GM19099 (cell line): ENCODE data around the gene MALAT1.

ENCODE experiments used
- POLR2A ChIP-seq: IDR thresholded peaks from 3 replicates; pipeline ENCODE4 v1.6.1; 2011; ENCODE audit warnings: low read depth; ENCODE audit not compliant: insufficient read length; ENCODE audit errors: extremely low read depth

The MALAT1 gene

DNA sequence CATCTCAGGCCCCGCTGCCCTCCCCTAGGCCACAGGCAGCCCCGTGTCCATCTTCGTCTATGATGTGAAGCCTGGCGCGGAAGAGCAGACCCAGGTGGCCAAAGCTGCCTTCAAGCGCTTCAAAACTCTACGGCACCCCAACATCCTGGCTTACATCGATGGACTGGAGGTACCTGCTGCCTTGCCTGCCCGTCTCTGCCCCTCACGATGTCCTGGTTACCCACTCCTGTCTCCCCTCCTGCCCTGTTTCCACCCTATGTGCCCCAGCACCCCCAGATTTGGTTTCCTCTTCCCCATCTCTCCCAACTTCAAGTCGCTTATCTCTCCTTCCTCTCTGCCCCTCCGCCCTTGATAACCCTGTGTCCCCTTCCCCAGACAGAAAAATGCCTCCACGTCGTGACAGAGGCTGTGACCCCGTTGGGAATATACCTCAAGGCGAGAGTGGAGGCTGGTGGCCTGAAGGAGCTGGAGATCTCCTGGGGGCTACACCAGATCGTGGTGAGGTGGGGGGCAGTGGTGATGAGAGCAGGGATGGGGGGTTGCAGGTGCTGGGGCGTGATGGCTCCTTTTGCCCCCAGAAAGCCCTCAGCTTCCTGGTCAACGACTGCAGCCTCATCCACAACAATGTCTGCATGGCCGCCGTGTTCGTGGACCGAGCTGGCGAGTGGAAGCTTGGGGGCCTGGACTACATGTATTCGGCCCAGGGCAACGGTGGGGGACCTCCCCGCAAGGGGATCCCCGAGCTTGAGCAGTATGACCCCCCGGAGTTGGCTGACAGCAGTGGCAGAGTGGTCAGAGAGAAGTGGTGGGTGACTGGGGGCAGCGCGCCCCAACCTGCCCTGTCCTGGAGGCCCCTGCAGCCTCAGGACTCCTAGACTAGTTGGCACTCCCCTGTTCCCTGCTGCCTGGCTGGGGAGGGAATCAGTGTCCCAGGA is 27.0 kb downstream of the MALAT1 start:
- TF ChIP-seq POLR2A = no peak

DNA sequence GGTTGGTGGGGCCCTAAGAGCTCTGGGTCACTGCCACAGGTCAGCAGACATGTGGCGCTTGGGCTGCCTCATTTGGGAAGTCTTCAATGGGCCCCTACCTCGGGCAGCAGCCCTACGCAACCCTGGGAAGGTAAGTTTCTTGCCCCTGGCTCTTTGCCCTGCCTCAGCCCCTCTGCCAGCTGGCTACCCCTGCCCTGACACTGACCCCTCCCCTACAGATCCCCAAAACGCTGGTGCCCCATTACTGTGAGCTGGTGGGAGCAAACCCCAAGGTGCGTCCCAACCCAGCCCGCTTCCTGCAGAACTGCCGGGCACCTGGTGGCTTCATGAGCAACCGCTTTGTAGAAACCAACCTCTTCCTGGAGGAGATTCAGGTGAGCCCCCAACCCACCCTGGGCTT is 27.9 kb downstream of the MALAT1 start:
- TF ChIP-seq POLR2A = no peak

DNA sequence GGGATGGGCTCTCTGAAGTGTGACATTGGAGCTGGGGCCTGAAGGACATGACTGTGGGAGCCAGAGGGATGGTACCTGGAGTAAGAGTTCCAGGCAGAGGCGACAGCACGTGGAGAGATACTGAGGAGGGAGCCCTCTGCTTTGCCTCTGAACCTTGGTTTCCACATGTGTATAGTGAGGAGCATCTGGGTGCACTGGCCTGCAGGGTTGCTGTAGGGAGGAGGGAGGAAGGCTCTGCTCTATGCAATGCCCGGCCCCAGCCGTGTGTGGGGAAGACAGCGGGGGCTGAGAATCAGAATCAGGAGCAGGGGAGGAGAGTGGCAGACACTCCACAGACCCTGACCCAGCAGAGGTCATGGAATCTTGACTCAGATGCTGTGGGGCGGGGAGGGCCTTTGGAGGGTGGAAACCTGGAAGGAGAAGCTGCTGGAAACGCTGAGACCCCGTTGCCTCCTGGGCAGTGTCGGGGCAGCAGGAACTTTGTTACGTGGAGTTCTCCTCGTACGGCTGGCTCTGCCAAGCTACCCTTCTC is 30.0 kb downstream of the MALAT1 start:
- TF ChIP-seq POLR2A = no peak

DNA sequence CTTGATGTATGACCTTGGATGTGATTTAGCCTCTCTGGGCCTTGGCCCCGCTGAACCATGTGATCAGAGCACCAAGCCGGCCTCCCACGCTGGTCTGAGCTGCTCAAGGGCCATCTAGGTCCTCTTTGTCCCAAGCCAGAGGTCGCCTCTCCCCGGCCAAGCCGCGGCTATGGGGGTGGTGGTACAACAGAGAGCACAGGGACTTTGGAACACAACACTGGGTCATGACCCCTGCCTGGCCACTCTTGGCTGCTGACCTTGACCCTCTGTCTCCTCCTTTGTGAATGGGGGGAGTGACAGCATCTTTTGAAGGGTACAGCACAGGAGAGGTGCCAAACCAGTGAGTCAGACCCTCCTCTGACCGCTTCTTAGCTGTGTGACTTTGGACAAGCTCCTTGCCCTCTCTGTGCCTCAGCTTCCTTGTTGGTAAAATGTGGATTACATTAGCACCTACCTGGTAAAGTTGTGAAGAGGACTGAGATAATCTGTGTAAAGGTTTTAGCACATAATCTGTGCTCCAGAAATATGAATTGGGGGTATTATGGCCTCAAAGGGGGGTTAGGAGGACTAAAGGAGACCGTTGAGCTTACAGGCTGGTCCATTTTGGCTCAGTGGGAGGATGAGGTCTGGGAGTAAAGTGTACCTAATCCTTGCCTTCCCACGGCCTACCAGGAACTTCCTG is 30.8 kb downstream of the MALAT1 start:
- TF ChIP-seq POLR2A = no peak

DNA sequence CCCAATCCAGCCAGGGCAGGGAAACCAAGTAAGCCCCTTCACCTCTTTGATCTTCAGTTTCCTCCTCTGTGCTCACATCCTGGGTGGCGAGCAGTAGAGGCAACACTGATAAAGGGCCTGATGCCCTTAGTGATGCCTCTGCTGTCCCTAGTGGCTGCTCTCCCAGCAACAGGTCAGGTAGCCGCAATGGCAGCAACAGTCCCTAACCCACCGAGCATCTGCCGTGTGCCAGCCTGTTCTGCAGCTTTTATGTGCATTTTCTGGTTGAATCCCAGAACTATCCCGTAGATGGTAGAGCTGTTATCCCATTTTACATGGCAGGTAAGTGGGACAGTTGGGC is 31.3 kb downstream of the MALAT1 start:
- no peak for TF ChIP-seq POLR2A

DNA sequence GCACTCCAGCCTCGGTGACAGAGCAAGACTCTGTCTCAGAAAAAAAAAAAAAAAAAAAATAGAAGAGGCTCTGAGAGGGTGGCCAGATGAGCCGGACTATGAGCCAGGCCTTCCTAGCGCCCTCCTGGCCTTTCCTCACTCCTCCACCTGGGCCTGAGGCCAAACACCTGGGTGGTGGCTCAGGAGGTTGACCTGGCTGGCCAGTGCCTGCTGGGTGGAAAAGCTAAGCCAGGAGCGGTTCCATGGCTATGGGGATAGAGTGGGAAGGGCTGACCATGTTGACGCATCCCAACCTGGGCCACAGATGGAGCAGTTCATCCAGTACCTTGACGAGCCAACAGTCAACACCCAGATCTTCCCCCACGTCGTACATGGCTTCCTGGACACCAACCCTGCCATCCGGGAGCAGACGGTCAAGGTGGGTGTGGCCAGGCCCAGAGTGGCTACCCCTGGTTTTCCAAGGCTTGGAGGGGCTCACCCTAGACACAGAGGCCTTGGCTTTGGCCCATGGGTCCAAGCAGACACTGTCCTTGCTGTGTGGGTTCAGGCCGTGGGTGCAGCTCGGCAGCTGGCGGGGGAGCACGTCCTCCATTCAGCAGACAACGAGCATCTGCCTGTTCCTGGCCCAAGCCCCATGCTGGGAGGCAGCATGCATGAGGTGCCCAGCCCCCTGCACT is 33.7 kb downstream of the MALAT1 start:
- no peak for TF ChIP-seq POLR2A

DNA sequence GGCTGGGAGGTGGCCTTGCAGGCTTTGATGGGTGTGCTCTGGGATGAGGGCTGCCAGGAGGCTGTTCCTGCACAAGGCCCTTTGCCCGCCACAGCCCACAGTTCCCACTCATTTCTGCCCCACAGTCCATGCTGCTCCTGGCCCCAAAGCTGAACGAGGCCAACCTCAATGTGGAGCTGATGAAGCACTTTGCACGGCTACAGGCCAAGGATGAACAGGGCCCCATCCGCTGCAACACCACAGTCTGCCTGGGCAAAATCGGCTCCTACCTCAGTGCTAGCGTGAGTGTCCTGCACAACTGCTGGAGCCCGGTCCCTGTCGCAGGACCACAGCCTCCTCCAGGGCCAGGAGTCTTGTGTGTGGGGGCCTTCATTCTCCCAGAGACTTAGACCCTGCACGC is 36.3 kb downstream of the MALAT1 start:
- no peak for TF ChIP-seq POLR2A

DNA sequence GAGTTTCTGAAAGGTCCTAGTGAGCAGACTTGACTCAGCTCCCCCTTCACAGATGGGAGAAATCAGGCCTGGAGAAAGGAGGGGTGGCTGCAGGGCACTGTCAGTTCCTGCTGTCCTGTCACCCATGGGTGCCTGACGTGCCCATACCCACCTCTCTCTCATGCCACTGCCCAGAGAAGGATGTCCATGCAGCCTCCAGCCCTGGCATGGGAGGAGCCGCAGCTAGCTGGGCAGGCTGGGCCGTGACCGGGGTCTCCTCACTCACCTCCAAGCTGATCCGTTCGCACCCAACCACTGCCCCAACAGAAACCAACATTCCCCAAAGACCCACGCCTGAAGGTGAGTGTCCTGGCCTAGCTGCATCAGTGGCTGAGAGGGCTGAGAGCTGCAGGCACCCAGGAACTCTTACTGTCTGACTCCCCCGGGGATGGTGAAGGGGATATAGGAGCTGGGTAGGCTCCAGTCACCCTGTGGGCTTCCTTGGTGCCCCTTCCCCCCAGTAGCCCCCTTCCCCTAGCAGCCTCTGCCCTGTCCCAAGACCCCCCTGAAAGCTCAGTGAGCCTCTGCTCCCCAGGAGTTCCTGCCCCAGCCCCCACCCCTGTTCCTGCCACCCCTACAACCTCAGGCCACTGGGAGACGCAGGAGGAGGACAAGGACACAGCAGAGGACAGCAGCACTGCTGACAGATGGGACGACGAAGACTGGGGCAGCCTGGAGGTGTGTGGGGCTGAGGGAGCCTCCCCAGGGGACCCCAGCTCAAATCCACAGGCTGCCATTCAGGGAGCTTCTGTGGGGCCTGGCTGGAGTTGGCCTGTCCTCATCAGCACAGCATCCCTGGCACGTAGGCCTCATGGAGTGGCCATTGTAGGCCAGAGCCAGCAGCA is 37.8 kb downstream of the MALAT1 start:
- TF ChIP-seq POLR2A = no peak

DNA sequence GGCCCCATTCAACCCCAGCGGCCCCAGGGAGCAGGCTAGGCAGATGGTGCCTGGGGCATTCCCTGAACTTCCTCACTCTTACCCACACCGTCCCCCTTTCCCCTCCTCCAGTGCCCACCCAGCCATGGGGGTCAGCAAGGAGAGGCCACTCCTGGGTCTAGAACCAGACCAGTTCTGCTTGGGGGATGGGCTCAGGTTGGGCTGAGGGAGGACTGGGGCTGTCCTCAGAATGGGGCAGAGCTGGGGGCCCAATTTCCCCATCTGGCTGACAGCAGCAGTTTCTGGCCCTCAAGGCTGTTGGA is 38.4 kb downstream of the MALAT1 start:
- TF ChIP-seq POLR2A = no peak

DNA sequence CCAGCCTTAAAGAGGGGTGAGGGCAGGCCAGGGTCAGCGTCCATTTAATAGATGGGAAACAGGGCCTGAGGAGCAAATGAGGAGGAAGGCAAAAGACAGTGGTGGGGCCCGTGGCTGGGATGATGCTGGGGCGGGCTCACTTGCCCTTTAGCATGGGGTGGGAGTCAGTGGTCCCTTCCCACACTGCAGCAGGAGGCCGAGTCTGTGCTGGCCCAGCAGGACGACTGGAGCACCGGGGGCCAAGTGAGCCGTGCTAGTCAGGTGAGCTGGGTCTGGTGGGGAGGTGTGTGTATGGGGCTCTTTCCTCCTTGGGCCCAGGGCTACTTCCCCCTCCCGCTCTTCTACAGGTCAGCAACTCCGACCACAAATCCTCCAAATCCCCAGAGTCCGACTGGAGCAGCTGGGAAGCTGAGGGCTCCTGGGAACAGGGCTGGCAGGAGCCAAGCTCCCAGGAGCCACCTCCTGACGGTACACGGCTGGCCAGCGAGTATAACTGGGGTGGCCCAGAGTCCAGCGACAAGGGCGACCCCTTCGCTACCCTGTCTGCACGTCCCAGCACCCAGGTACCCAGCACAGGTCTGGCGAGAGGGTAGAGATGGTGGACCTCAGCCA is 38.9 kb downstream of the MALAT1 start:
- TF ChIP-seq POLR2A = no peak

DNA sequence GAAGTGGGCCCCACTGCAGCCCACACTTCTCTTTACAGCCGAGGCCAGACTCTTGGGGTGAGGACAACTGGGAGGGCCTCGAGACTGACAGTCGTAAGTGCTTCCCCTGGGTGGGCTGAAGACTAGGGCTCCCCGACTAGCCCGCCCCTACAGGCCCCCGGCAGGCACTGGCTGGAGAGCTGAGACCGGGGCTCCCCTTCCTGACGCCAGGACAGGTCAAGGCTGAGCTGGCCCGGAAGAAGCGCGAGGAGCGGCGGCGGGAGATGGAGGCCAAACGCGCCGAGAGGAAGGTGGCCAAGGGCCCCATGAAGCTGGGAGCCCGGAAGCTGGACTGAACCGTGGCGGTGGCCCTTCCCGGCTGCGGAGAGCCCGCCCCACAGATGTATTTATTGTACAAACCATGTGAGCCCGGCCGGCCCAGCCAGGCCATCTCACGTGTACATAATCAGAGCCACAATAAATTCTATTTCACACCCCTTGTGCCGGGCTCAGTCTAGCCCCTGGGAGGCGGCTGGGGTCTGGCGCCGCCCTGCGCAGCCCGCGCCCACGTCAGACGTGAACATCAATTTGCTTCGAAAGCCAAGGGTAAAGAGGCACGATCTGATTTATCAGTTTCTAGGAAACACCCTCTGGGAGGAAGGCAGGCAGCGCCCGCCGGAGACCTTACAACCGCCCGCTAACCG is 39.5 kb downstream of the MALAT1 start:
- TF ChIP-seq POLR2A = no peak

DNA sequence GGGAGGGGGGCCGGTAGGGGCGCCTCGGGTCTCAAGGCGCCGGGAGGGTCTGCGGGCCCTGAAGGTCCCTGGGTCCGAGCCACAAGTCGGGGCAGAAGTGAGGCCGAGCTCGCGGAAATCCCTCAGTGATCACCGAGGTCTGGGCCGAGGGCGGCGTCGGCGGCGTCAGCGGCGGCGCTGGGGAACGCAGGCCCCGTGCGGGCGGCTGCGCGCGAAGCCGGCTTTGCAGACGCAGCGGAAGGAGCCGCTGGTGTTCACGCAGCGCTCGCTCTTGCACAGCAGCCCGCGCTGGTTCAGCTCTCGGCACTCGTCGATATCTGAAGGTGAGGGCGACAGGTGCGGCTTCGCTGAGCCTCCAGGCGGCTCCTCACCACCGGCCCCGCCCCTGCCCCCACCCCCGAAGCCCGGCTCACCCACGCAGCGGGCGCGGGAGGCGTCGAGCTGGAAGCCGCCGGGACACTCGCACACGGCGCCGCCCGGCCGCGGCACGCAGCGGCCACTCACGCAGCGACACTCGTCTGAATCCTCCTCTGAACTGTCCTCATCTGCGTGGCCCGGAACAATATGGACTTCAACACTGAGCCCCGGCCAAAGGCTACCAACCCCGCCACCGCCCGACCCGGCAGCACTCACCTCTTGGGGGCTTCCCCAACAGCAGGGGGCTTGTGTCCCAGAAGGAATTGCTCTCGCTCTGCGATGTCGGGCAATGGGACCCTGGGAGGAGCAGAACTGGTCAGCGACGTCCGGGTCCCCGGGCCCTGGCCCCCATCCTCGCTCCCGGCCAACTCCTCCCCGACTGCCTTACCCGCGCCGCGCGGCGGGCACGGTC is 40.3 kb downstream of the MALAT1 start:
- no peak for TF ChIP-seq POLR2A

DNA sequence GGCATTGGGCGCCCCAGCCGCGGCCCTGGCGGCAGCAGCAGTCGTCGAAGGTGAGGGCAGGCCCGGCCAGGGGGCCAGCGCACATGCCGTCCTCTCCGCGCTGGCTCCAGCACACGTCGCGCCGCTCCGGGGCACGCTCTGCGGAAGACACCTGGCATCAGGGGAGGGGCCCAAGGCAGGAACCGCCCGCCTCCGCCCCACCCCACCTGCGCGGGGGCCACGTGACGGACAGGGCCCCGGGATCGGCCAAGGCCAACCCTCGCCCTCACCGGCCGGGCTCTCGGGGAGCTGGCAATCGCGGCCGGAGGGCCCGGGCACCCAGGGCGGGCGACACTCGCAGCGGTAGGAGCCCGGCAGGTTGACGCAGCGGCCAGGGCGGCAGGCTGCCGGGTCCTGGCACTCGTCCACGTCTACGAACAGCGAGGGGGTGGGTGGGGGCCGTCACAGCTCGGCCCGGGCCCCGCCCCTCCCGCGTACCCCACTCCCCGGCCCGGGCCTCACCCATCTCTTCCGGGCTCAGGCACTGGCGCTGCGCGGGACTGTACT is 41.0 kb downstream of the MALAT1 start:
- peak; percentile 4 for TF ChIP-seq POLR2A
